ENCODE data around the gene PCBD1. TPM values are rescaled to one million over a fixed set of nuclear protein-coding genes. Genes with fewer than 3 reads are reported as not detected.
A peak's percentile ranks its signal among the peaks of the same experiment; 100 is the strongest.

PCBD1 gene
- total and polyA plus RNA-seq, 12 donors = 42.7 to 213 (median 137) TPM

GRCh38 chr10:70898687-70899086, 10.3 kb upstream of the PCBD1 start:
- DNase-seq = no peak
- Histone ChIP-seq H3K27me3 (no peaks in the 10 kb centered on the region), H3K36me3 (replicated peaks in 1 of 2) (no peaks in the 10 kb centered on the region), H3K4me3 (no peak overlapping the region), H3K27ac (no peak overlapping the region), H3K9me3 (replicated peaks in 1 of 3) (no peaks in the 10 kb centered on the region), H3K4me1 (replicated peaks in 1 of 2) (no peaks in the 10 kb centered on the region)
- WGBS, 4 donors = 90 to 95% (median 94%) methylated on average over 3 of the region's 3 CpGs
- TF ChIP-seq POLR2A (IDR thresholded peaks at IDR 0.05) (no peak), CTCF (IDR thresholded peaks at IDR 0.05) (no peak)
- intact Hi-C loops (cut with DNase I) = no loop called here

- intact Hi-C loops (cut with DNase I) = no loop called here
Measured at GRCh38 chr10:70896551-70896950, 8.2 kb upstream of the PCBD1 start.

GRCh38 chr10:70894416-70894815, 6.1 kb upstream of the PCBD1 start:
- intact Hi-C loops (cut with DNase I) = no loop called here
- Histone ChIP-seq H3K4me1 (replicated peaks in 1 of 2) (peaks cover 4 to 10% of the 10 kb centered on the region in 2 donors), H3K9me3 (replicated peaks in 1 of 3) (no peaks in the 10 kb centered on the region), H3K27me3 (no peaks in the 10 kb centered on the region), H3K4me3 (no peak overlapping the region), H3K36me3 (replicated peaks in 1 of 2) (no peaks in the 10 kb centered on the region), H3K27ac (no peak overlapping the region)
- 88 to 100% (median 93%) methylated on average over 2 of the region's 2 CpGs for WGBS, 4 donors
- TF ChIP-seq CTCF (IDR thresholded peaks at IDR 0.05) = no peak
- TF ChIP-seq POLR2A (IDR thresholded peaks at IDR 0.05) = no peak
- peak in 1 of 7 donors; percentile 13 for DNase-seq

More at GRCh38 chr10:70896551-70896950, 8.2 kb upstream of the PCBD1 start:
- Histone ChIP-seq H3K4me1 (replicated peaks in 1 of 2) (no peaks in the 10 kb centered on the region), H3K4me3 (no peak overlapping the region), H3K36me3 (replicated peaks in 1 of 2) (no peaks in the 10 kb centered on the region), H3K9me3 (replicated peaks in 1 of 3) (no peaks in the 10 kb centered on the region), H3K27me3 (no peaks in the 10 kb centered on the region), H3K27ac (no peak overlapping the region)
- peak in 2 of 7 donors; percentile 5 to 11 for DNase-seq
- WGBS, 4 donors = 92 to 100% (median 96%) methylated on average over 1 of the region's 1 CpG
- TF ChIP-seq POLR2A (IDR thresholded peaks at IDR 0.05) = no peak
- TF ChIP-seq CTCF (IDR thresholded peaks at IDR 0.05) = no peak

GRCh38 chr10:70893227-70894006, 5.1 kb upstream of the PCBD1 start:
- Histone ChIP-seq H3K9me3 (replicated peaks in 1 of 3) (no peaks in the 10 kb centered on the region), H3K36me3 (replicated peaks in 1 of 2) (no peaks in the 10 kb centered on the region), H3K4me1 (replicated peaks in 1 of 2) (peaks cover 9 to 18% of the 10 kb centered on the region in 2 donors), H3K27ac (no peak overlapping the region), H3K27me3 (no peaks in the 10 kb centered on the region), H3K4me3 (no peak overlapping the region)
- intact Hi-C loops (cut with DNase I) = no loop called here
- no peak for TF ChIP-seq CTCF (IDR thresholded peaks at IDR 0.05)
- TF ChIP-seq POLR2A (IDR thresholded peaks at IDR 0.05) = no peak
- 84 to 91% (median 86%) methylated on average over 10 of the region's 10 CpGs for WGBS, 4 donors
- DNase-seq = peak in 2 of 7 donors; percentile 7 to 8
